Measurements from ENCODE around the gene NUCKS1. TPM values are rescaled to one million over a fixed set of nuclear protein-coding genes. Genes with fewer than 3 reads are reported as not detected.

The NUCKS1 gene
- total and polyA plus RNA-seq, 2 donors (not counting 1 experiment from before 2014, with no cell fraction given) = 98.1 to 137 TPM

DNA sequence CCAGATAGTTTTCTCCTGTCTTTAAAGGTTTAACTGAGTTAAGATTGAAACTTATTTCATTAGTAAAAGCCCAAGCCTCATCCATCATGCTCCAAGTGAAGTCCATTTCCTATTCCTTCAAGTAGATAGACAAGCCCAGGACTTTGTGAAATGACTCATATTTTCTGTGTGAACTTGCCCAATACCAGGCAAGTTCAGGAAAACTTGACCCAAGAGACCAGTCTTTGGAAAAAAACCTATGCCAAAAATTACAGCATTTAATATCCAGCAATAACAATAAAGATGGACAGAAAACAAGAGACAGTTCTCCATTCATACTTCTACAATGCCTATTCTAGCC is 25.7 kb upstream of the NUCKS1 start:
- Histone ChIP-seq H3K9ac (ENCODE audit: insufficient read depth, low read length) (no peak overlapping the region), H3K27ac (ENCODE audit: insufficient read depth, low read length) (peak overlapping the region; percentile 38), H3K4me2 (ENCODE audit: extremely low read depth, insufficient read depth, low read length) (peak overlapping the region; percentile 59), H2AFZ (ENCODE audit: low read length) (no peak overlapping the region), H3K4me3 (replicated peaks in 1 of 4; ENCODE audit: control extremely low read depth in 1 of 4, insufficient read depth in 1 of 4, low read depth in 3 of 4, low read length in 4 of 4) (peak overlapping the region in 3 of 4 experiments; percentile 73 to 94 (median 77)), H3K4me1 (ENCODE audit: control insufficient read depth, extremely low read depth, insufficient read depth, low read length) (no peaks in the 10 kb centered on the region), H3K27me3 (ENCODE audit: control insufficient read depth, insufficient read depth, low read length) (no peaks in the 10 kb centered on the region), H4K20me1 (ENCODE audit: control insufficient read depth, extremely low read depth, insufficient read depth, low read length) (no peaks in the 10 kb centered on the region), H3K9me3 (ENCODE audit: control insufficient read depth, insufficient read depth, low read depth, low read length) (no peaks in the 10 kb centered on the region), H3K36me3 (ENCODE audit: control insufficient read depth, insufficient read depth, low read length) (no peaks in the 10 kb centered on the region), H3K79me2 (ENCODE audit: control insufficient read depth, insufficient read depth, low read length) (no peaks in the 10 kb centered on the region)
- TF ChIP-seq EZH2 (IDR thresholded peaks at IDR 0.05; ENCODE audit: low read length, missing control alignments) = no peak
- TF ChIP-seq, protein P1, sequence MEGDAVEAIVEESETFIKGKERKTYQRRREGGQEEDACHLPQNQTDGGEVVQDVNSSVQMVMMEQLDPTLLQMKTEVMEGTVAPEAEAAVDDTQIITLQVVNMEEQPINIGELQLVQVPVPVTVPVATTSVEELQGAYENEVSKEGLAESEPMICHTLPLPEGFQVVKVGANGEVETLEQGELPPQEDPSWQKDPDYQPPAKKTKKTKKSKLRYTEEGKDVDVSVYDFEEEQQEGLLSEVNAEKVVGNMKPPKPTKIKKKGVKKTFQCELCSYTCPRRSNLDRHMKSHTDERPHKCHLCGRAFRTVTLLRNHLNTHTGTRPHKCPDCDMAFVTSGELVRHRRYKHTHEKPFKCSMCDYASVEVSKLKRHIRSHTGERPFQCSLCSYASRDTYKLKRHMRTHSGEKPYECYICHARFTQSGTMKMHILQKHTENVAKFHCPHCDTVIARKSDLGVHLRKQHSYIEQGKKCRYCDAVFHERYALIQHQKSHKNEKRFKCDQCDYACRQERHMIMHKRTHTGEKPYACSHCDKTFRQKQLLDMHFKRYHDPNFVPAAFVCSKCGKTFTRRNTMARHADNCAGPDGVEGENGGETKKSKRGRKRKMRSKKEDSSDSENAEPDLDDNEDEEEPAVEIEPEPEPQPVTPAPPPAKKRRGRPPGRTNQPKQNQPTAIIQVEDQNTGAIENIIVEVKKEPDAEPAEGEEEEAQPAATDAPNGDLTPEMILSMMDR (conservative IDR thresholded peaks at IDR 0.05 in 1 of 2, IDR thresholded peaks at IDR 0.05 in 1 of 2; ENCODE audit: low read depth in 1 of 2, low read length in 2 of 2) = no peak
- peak; percentile 44 to 65 for DNase-seq (ENCODE audit: low read depth in 2 of 2)

DNA sequence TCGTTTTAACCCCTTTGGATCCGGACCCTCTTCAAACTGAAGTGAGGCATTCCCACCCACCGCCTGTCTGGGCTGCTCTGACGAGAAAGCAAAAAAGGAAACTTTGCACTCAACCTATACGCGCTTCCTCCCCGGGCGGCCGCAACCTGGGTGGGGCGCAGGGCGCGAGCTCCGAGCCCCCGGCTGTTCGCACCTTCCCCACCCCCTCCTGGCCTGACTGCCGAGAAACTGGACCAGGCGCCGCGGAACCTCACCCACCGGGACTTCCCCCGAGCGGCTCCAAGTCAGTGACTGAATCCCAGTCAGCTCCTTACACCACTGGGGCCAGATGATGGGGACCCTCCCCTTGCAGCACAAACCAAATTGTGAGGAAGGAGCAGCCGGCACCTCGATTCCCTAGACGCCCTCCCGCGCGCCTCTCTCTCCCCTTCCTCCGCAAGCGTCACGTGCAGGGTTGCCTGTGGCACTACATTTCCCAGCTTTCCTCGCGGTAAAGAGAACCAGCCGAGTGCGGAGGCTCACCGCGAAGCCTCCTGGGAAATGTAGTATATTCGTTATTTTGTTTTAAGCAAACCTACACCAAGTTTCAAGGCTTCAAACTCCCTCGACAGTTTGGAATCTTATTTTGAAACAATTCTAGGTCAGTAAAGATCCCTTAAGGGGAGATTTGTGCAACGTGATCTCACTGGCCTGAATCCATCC is 25.2 kb upstream of the NUCKS1 start, which contains the start of gene RAB29:
RAB29 (minus strand) TSS at position 468 of the 702 bp plus-strand sequence. CDS start 526 bp downstream, outside the sequence.
- Histone ChIP-seq H3K79me2 (ENCODE audit: control insufficient read depth, insufficient read depth, low read length) (no peaks in the 10 kb centered on the region), H3K4me2 (ENCODE audit: extremely low read depth, insufficient read depth, low read length) (peak within 1 kb of the TSS; percentile 59), H3K27ac (ENCODE audit: insufficient read depth, low read length) (peak within 1 kb of the TSS; percentile 38), H3K4me1 (ENCODE audit: control insufficient read depth, extremely low read depth, insufficient read depth, low read length) (peaks cover 1% of the 10 kb centered on the region), H4K20me1 (ENCODE audit: control insufficient read depth, extremely low read depth, insufficient read depth, low read length) (no peaks in the 10 kb centered on the region), H3K36me3 (ENCODE audit: control insufficient read depth, insufficient read depth, low read length) (no peaks in the 10 kb centered on the region), H2AFZ (ENCODE audit: low read length) (peak within 1 kb of the TSS; percentile 48), H3K4me3 (replicated peaks in 1 of 4; ENCODE audit: control extremely low read depth in 1 of 4, insufficient read depth in 1 of 4, low read depth in 3 of 4, low read length in 4 of 4) (peak within 1 kb of the TSS; percentile 73 to 94 (median 77)), H3K9me3 (ENCODE audit: control insufficient read depth, insufficient read depth, low read depth, low read length) (no peaks in the 10 kb centered on the region), H3K9ac (ENCODE audit: insufficient read depth, low read length) (peak within 1 kb of the TSS; percentile 46), H3K27me3 (ENCODE audit: control insufficient read depth, insufficient read depth, low read length) (no peaks in the 10 kb centered on the region)
- peak; percentile 71 to 85 for DNase-seq (ENCODE audit: low read depth in 2 of 2)
- no peak for TF ChIP-seq EZH2 (IDR thresholded peaks at IDR 0.05; ENCODE audit: low read length, missing control alignments)
- TF ChIP-seq, protein P1 (conservative IDR thresholded peaks at IDR 0.05 in 1 of 2, IDR thresholded peaks at IDR 0.05 in 1 of 2; ENCODE audit: low read depth in 1 of 2, low read length in 2 of 2) = no peak

DNA sequence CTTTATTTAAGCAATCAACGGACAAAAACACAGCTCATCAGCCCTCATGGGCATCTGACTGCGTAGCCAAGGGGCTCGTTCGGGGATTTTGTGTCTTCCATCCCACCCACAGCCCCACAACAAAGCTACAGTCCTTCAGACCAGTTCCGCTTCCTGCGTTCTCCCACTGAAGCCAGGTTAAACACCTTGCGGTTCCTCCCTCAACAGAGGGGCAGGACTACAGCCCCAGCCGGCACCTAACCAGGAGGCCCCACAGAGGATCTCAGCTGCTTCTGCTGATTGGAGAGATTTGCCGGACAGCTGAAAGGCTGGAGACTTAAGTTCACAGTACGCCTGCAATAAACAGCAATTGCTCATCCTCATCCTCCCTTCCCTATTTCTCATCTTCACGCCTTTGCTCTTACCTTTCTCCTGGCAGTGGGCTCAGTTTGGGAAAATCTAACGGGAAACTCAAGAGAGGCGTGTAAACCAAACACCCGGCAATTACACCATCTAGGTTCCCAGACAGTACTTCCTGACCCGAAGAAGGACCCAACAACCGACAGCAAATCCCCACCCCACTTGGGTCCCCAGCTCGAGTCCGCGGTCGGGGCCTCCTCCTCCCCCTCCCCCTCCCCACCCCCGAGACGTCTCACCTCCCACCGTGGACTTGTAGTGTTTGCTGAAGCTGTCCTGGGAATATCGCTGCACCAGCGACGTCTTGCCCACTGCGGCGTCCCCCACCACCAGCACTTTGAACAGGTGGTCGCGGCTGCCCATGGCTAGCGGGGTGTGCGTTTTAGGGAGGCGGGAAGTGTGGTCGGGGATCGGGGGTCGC is 24.4 kb upstream of the NUCKS1 start:
- H3K27ac ChIP-seq (ENCODE audit: insufficient read depth, low read length) = no peak overlapping the region
- peaks cover 4% of the 10 kb centered on the region for H3K4me1 ChIP-seq (ENCODE audit: control insufficient read depth, extremely low read depth, insufficient read depth, low read length)
- no peaks in the 10 kb centered on the region for H3K36me3 ChIP-seq (ENCODE audit: control insufficient read depth, insufficient read depth, low read length)
- DNase-seq (ENCODE audit: low read depth in 2 of 2) = peak; percentile 8 to 9
- peak overlapping the region; percentile 59 for H3K4me2 ChIP-seq (ENCODE audit: extremely low read depth, insufficient read depth, low read length)
- H3K4me3 ChIP-seq (replicated peaks in 1 of 4; ENCODE audit: control extremely low read depth in 1 of 4, insufficient read depth in 1 of 4, low read depth in 3 of 4, low read length in 4 of 4) = peak overlapping the region; percentile 73 to 94 (median 77)
- H3K9ac ChIP-seq (ENCODE audit: insufficient read depth, low read length) = peak overlapping the region; percentile 46
- H3K9me3 ChIP-seq (ENCODE audit: control insufficient read depth, insufficient read depth, low read depth, low read length) = no peaks in the 10 kb centered on the region
- H3K27me3 ChIP-seq (ENCODE audit: control insufficient read depth, insufficient read depth, low read length) = no peaks in the 10 kb centered on the region
- no peaks in the 10 kb centered on the region for H3K79me2 ChIP-seq (ENCODE audit: control insufficient read depth, insufficient read depth, low read length)
- TF ChIP-seq EZH2 (IDR thresholded peaks at IDR 0.05; ENCODE audit: low read length, missing control alignments) = no peak
- no peaks in the 10 kb centered on the region for H4K20me1 ChIP-seq (ENCODE audit: control insufficient read depth, extremely low read depth, insufficient read depth, low read length)
- H2AFZ ChIP-seq (ENCODE audit: low read length) = peak overlapping the region; percentile 48

All from fibroblast of lung (primary cell).